Fibroblast of lung (primary cell): ENCODE results near the gene REEP1.

Source experiments
- CTCF ChIP-seq, 2 donors: IDR thresholded peaks in 1 of 2; conservative IDR thresholded peaks in 1 of 2; 1 replicate in 1 of 2; 2 replicates in 1 of 2; pipeline ENCODE4 v1.5.1; 2011 to 2012; ENCODE audit warnings: low read length in 2 of 2, control low read depth in 1 of 2, inconsistent platforms in 1 of 2, low read depth in 1 of 2, mild to moderate bottlenecking in 1 of 2
- EZH2 ChIP-seq: IDR thresholded peaks from 2 replicates; pipeline ENCODE4 v1.5.1; 2012; ENCODE audit warnings: low read length, control low read depth, mild to moderate bottlenecking; ENCODE audit errors: missing control alignments

DNA sequence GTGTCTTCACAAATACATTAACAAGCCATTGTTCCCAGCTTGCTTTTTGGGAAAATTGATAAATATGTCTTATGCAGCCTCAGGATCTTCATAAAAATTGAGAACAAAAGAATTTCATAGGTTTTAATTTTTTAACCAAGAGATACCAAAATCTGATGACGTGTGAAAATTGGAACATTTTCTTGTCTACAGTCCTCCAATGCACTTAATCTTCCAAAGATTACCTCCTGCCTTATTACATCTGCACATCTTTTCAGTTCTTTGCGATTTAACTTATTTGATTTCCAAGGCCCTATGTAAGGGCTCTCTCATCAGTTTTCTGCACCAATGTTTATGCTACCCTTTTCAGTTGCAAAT, 135.1 kb downstream of the REEP1 start:
- TF ChIP-seq CTCF (conservative IDR thresholded peaks at IDR 0.05 in 1 of 2, IDR thresholded peaks at IDR 0.05 in 1 of 2; ENCODE audit: low read depth in 1 of 2, low read length in 2 of 2) (no peak), EZH2 (no peak)
